Heart left ventricle (tissue), 16 donors: ENCODE data around the gene FAM83F. TPM values are rescaled to one million over a fixed set of nuclear protein-coding genes. Genes with fewer than 3 reads are reported as not detected.

Experiments
- ATAC-seq, 4 donors: fragments of 200-7000 bp; cut with Tn5 transposase; one replicate each; pipeline ENCODE4 v1.9.1; 2020 to 2022; ENCODE audit warnings: moderate library complexity in 4 of 4, mild to moderate bottlenecking in 3 of 4, moderate number of reproducible peaks in 1 of 4
- DNase-seq, 5 donors: peaks; one replicate each; pipeline ENCODE4 v3.0.0-alpha.2; 2020
- H3K27ac ChIP-seq, 12 donors: fragments of 200-600 bp; sonication (generic) in 4 of 12; one replicate each; pipeline versions ENCODE4 v1.5.0 to v1.8.0; 2016 to 2022; ENCODE audit warnings: mild to moderate bottlenecking in 2 of 12
- H3K27me3 ChIP-seq, 9 donors: fragments of 200-600 bp; sonication (generic) in 2 of 9; one replicate each; pipeline versions ENCODE4 v1.5.1 to v1.8.0; 2016 to 2022; ENCODE audit warnings: mild to moderate bottlenecking in 3 of 9
- H3K36me3 ChIP-seq, 9 donors: fragments of 200-600 bp; sonication (generic) in 2 of 9; one replicate each; pipeline versions ENCODE4 v1.5.0 to v1.8.0; 2018 to 2022; ENCODE audit warnings: mild to moderate bottlenecking in 2 of 9
- H3K4me1 ChIP-seq, 12 donors: fragments of 200-600 bp; sonication (generic) in 4 of 12; one replicate each; pipeline versions ENCODE4 v1.5.0 to v1.8.0; 2016 to 2022; ENCODE audit warnings: mild to moderate bottlenecking in 3 of 12
- H3K4me3 ChIP-seq, 12 donors: fragments of 200-600 bp; sonication (generic) in 4 of 12; one replicate each; pipeline versions ENCODE4 v1.5.0 to v1.8.0; 2017 to 2022; ENCODE audit warnings: mild to moderate bottlenecking in 9 of 12, moderate library complexity in 4 of 12
- H3K9me3 ChIP-seq, 12 donors: fragments of 200-600 bp; sonication (generic) in 4 of 12; one replicate each; pipeline versions ENCODE4 v1.5.0 to v1.8.0; 2016 to 2022; ENCODE audit warnings: mild to moderate bottlenecking in 1 of 12
- POLR2A ChIP-seq, 2 donors: fragments of 450-650 bp; IDR thresholded peaks; one replicate each; pipeline ENCODE4 v1.6.1; 2017; ENCODE audit warnings: antibody characterized with exemption in 2 of 2, mild to moderate bottlenecking in 2 of 2, moderate library complexity in 2 of 2
- WGBS, 4 donors: extraction: QIAGEN DNeasy Blood & Tissue Kit in 2 of 4; methylation state at CpG; one replicate each; pipeline versions ENCODE4 v1.1.5 to v1.1.7; 2013 to 2018; 5-methylcytosine and 5-hydroxymethylcytosine counted together
- intact Hi-C, 10 donors: fragments of 100-400 bp; cut with DNase I; formaldehyde crosslinking; loops; one replicate each; pipeline versions ENCODE4 v1.11.1 to v1.14.2; 2022
- polyA plus RNA-seq, 2 donors: library from polyadenylated mRNA; stranded (reverse); fragments of 200-250 nt; gene quantifications; one replicate each; pipeline ENCODE4 v1.2.3, GENCODE V29; 2013
- total RNA-seq, 9 donors: library from RNA; depleted of rRNA in 2 of 9; stranded (reverse); fragments of >200 nt in 2 of 9; fragmentation: NEBNext Ultra II Directional in 3 of 9; extraction: Animal tissue kit (Norgen Biotek cat#: 25700) in 3 of 9; gene quantifications; one replicate each; pipeline versions ENCODE4 v1.1.0 to v1.2.4, GENCODE V29; 2016 to 2023
- TF ChIP-seq, protein P1 (sequence below), 12 donors: fragments of 200-600 bp; sonication (generic) in 4 of 12; IDR thresholded peaks; one replicate each; pipeline versions ENCODE4 v1.5.0 to v1.8.0; 2018 to 2022; ENCODE audit warnings: antibody characterized with exemption in 12 of 12, mild to moderate bottlenecking in 5 of 12
- donor health status: ischemic (EF 13 %, LVEDD 7.1; RV severe dilation, severe dysfunction).
- donor health status: healthy with polysubstance abuse.
- donor health status: DM: no; HTN: yes; CAD: no.
- donor health status: DM: no; HTN: no; CAD: no.
- donor health status: ischemic (EF 25% LVEDD 6.9; RV normal size, moderate dysfunction).
- donor health status: ischemic (EF 25% LVEDD 5.7; RV mildly dilated, moderate dysfunction).
- donor health status: healthy.
- donor health status: DM: yes; HTN: yes; CAD: no.
- donor health status: ischemic (EF 35%, LVEDD 5.7; RV mildly dilated, moderate dysfunction).
- donor health status: nonischemic (EF 11% LVEDD 7.7; RV severe dilation, severe dysfunction).
- donor health status: DM: yes; HTN: yes; CAD: no.
- donor health status: PGD.
- donor health status: ischemic (EF 29% LVEDD 5.4; RV normal size, mild dysfunction).
- donor health status: nonischemic (EF 23%, LVEDD 6.1; RV moderate dilation, normal function).

Gene FAM83F
- total and polyA plus RNA-seq, 11 donors, result 1.3 to 6.6 (median 2.5) TPM

- DNase-seq (no peak), ATAC-seq (no peak)
- no peak for TF ChIP-seq POLR2A (IDR thresholded peaks at IDR 0.05)
- TF ChIP-seq, protein P1, sequence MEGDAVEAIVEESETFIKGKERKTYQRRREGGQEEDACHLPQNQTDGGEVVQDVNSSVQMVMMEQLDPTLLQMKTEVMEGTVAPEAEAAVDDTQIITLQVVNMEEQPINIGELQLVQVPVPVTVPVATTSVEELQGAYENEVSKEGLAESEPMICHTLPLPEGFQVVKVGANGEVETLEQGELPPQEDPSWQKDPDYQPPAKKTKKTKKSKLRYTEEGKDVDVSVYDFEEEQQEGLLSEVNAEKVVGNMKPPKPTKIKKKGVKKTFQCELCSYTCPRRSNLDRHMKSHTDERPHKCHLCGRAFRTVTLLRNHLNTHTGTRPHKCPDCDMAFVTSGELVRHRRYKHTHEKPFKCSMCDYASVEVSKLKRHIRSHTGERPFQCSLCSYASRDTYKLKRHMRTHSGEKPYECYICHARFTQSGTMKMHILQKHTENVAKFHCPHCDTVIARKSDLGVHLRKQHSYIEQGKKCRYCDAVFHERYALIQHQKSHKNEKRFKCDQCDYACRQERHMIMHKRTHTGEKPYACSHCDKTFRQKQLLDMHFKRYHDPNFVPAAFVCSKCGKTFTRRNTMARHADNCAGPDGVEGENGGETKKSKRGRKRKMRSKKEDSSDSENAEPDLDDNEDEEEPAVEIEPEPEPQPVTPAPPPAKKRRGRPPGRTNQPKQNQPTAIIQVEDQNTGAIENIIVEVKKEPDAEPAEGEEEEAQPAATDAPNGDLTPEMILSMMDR (IDR thresholded peaks at IDR 0.05), result no peak
- intact Hi-C loops, result no loop called here
- Histone ChIP-seq H3K4me3 (no peak overlapping the region), H3K27ac (no peak overlapping the region), H3K27me3 (peaks cover 0 to 4% (median 0%) of the 10 kb centered on the region in 9 donors), H3K36me3 (no peaks in the 10 kb centered on the region), H3K9me3 (no peaks in the 10 kb centered on the region), H3K4me1 (peaks cover 0 to 19% (median 0%) of the 10 kb centered on the region in 12 donors)
- 81 to 89% (median 84%) methylated on average over 5 to 7 of the region's 7 CpGs for WGBS, 4 donors
These were observed 9.2 kb upstream of the FAM83F start for GRCh38 chr22:39985383-39986035.

- DNase-seq (no peak), ATAC-seq (no peak)
- no peaks in the 10 kb centered on the region for H3K36me3 ChIP-seq
- H3K4me3 ChIP-seq, result no peak overlapping the region
- no peak overlapping the region for H3K27ac ChIP-seq
- peaks cover 0 to 32% (median 0%) of the 10 kb centered on the region in 12 donors for H3K4me1 ChIP-seq
- intact Hi-C loops, result no loop called here
- no peaks in the 10 kb centered on the region for H3K9me3 ChIP-seq
- TF ChIP-seq, protein P1 (IDR thresholded peaks at IDR 0.05), result no peak
- TF ChIP-seq POLR2A (IDR thresholded peaks at IDR 0.05), result no peak
- H3K27me3 ChIP-seq, result peaks cover 0 to 12% (median 0%) of the 10 kb centered on the region in 9 donors
- WGBS, 4 donors, result 55 to 74% (median 67%) methylated on average over 10 of the region's 10 CpGs
These were observed 6.2 kb upstream of the FAM83F start for GRCh38 chr22:39988386-39989114.

- DNase-seq, result no peak
- no peaks in the 10 kb centered on the region for H3K36me3 ChIP-seq
- intact Hi-C loops, result no loop called here
- no peaks in the 10 kb centered on the region for H3K9me3 ChIP-seq
- H3K4me3 ChIP-seq, result no peak overlapping the region
- peaks cover 0 to 36% (median 0%) of the 10 kb centered on the region in 12 donors for H3K4me1 ChIP-seq
- peak in 3 of 4 donors; percentile 35 to 67 (median 43) for ATAC-seq
- H3K27ac ChIP-seq, result peak overlapping the region in 9 of 12 donors; percentile 4 to 75 (median 58)
- 42 to 61% (median 58%) methylated on average over 7 of the region's 7 CpGs for whole genome bisulfite sequencing, 4 donors
- H3K27me3 ChIP-seq, result peaks cover 0 to 20% (median 4%) of the 10 kb centered on the region in 9 donors
- TF ChIP-seq POLR2A (IDR thresholded peaks at IDR 0.05), result no peak
- TF ChIP-seq, protein P1 (IDR thresholded peaks at IDR 0.05), result no peak
These were observed 5.1 kb upstream of the FAM83F start for GRCh38 chr22:39989633-39990032.

DNA sequence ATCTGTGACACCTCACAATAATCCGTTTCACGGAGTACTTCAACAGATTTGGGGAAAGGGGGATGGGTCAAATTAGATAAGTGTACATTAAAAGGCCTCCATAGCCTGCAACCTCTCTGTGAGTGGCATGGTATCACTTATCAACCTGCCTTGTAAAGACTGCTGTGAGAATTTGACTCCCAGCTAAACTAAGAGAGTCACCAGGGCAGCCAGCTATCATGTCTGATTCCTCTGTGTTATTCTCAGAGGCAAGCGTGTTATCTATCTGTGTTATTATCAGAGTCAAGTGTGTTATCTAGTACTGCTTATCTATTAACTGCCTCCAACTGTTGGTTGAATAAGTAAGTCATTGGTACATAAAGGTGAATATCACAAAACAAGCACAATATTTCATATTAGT lies 4.1 kb upstream of the FAM83F start:
- intact Hi-C loops, result no loop called here
- no peak for DNase-seq
- no peaks in the 10 kb centered on the region for H3K36me3 ChIP-seq
- peaks cover 0 to 42% (median 0%) of the 10 kb centered on the region in 12 donors for H3K4me1 ChIP-seq
- H3K4me3 ChIP-seq, result no peak overlapping the region
- ATAC-seq, result no peak
- WGBS, 4 donors, result 41 to 61% (median 59%) methylated on average over 3 of the region's 3 CpGs
- peak overlapping the region in 11 of 12 donors; percentile 4 to 75 (median 46) for H3K27ac ChIP-seq
- TF ChIP-seq, protein P1 (IDR thresholded peaks at IDR 0.05), result no peak
- TF ChIP-seq POLR2A (IDR thresholded peaks at IDR 0.05), result no peak
- H3K9me3 ChIP-seq, result no peaks in the 10 kb centered on the region
- H3K27me3 ChIP-seq, result peaks cover 0 to 29% (median 9%) of the 10 kb centered on the region in 9 donors
